Activated naive CD8-positive, alpha-beta T cell (primary cell): ENCODE results near the gene SLC38A8.

Experiments used
- H3K27ac Mint-ChIP-seq: one replicate; pipeline ENCODE4 v1.8.0; 2021; ENCODE audit warnings: mixed read lengths
- H3K27me3 Mint-ChIP-seq: one replicate; pipeline ENCODE4 v1.8.0; 2021; ENCODE audit warnings: mixed read lengths
- H3K36me3 Mint-ChIP-seq: one replicate; pipeline ENCODE4 v1.8.0; 2021; ENCODE audit warnings: mixed read lengths
- H3K4me1 Mint-ChIP-seq: one replicate; pipeline ENCODE4 v1.8.0; 2021; ENCODE audit warnings: low read depth, mixed read lengths
- H3K4me3 Mint-ChIP-seq: one replicate; pipeline ENCODE4 v1.8.0; 2021; ENCODE audit warnings: mild to moderate bottlenecking, mixed read lengths
- H3K9me3 Mint-ChIP-seq: one replicate; pipeline ENCODE4 v1.8.0; 2021; ENCODE audit warnings: low read depth, mixed read lengths

The SLC38A8 gene

DNA sequence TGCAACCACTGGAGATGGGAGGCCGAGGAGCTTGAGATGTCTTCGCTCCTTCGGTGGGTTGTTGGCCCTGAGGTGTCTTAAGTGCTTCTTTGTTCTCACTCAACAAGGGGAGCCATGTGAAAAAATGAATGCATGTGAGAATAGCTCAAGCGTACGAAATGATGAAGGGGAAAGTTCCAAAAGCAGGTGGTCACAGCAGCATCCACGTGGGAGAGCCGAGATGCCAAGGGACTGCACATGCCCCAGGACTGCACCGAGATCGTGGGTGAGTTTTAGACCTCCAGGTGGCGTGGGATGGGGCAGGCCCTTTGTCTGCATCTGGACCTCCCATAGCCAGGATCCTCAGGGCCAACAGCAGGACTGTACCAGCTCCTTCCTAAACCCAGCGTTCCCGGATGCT, 8.1 kb downstream of the SLC38A8 start:
- H3K9me3 Mint-ChIP-seq: peaks cover 3% of the 10 kb centered on the region
- peaks cover 5% of the 10 kb centered on the region for H3K27me3 Mint-ChIP-seq
- no peaks in the 10 kb centered on the region for H3K36me3 Mint-ChIP-seq
- H3K27ac Mint-ChIP-seq: no peak overlapping the region
- no peak overlapping the region for H3K4me3 Mint-ChIP-seq
- peaks cover 2% of the 10 kb centered on the region for H3K4me1 Mint-ChIP-seq

DNA sequence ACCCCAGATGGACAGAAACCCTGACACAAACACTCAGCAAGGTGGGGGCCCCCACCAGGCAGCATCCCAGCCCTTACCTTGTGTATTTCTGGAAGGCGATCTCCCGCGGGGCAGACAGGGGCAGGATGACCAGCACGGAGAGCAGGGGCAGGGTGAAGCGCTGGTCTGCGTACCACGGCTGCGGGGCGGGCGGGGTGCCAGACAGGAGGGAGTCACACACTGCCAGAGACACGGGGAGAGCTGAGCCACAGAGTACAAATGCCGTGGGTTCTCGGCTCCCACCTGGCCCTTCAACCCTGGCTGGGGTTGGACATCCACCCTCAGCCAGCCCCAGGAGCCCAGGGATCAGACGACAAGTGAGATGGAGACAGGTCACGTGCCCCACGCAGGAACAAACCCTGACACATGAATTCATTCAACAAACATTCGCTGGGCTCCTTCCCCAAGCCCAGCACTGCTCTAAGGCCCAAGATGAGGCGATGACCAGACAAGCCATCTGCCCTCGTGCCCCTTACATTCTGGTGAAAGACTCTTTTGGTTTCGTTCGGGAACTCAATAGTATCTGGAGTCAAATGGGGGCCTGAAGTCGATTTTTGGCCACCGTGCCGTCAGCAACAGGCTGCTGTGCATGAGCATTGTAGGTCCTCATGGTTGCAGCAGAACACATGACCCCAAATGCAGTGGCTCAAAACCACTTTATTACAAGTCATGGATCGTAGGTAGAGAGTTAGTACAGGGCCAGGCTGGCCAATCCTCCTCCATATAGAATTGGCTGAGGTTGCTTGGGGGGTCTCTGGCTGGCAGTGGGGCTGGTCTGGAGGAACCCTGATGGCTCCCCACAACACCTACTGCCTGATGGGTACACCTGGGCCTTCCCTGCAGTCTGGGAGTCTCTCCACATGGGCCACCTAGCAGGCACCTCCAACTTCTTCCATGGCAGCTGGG, 9.1 kb downstream of the SLC38A8 start:
- H3K4me3 Mint-ChIP-seq: no peak overlapping the region
- H3K36me3 Mint-ChIP-seq: no peaks in the 10 kb centered on the region
- H3K27me3 Mint-ChIP-seq: peaks cover 5% of the 10 kb centered on the region
- peaks cover 5% of the 10 kb centered on the region for H3K4me1 Mint-ChIP-seq
- peaks cover 3% of the 10 kb centered on the region for H3K9me3 Mint-ChIP-seq
- H3K27ac Mint-ChIP-seq: no peak overlapping the region

DNA sequence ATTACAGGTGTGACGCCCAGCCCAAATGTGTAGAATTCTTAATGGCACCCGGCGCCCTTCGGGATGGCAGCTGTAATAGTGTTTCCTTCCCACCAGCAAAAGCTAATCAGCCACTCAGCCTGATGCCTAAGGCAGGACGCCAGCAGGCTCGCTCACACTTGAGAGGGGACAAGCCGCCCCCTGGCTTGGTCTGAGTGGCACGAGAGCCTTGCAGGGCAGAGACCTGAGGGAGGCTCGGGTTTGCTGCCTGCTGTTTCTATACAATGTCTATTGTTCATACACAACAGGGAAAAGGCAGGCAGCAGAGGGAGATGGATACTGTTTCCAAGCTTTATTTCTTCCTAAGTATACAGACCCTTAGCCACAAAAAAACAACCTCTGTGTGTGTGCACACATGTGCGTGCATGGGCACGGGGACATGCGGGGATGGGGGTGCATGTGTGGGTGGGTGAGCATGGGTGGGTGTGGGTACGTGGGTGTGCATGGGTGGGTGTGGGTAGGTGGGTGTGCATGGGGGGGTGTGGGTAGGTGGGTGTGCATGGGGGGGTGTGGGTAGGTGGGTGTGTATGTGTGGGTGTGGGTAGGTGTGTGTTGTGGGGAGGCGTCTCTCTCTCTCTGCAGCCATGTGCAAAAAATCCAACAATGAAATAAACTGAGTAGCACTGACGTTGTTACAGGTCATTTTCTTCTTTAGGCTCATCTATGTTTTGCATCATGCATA, 10.0 kb downstream of the SLC38A8 start:
- Mint-ChIP-seq H3K36me3 (no peaks in the 10 kb centered on the region), H3K4me3 (no peak overlapping the region), H3K9me3 (peaks cover 3% of the 10 kb centered on the region), H3K4me1 (peaks cover 5% of the 10 kb centered on the region), H3K27me3 (peaks cover 10% of the 10 kb centered on the region), H3K27ac (no peak overlapping the region)

DNA sequence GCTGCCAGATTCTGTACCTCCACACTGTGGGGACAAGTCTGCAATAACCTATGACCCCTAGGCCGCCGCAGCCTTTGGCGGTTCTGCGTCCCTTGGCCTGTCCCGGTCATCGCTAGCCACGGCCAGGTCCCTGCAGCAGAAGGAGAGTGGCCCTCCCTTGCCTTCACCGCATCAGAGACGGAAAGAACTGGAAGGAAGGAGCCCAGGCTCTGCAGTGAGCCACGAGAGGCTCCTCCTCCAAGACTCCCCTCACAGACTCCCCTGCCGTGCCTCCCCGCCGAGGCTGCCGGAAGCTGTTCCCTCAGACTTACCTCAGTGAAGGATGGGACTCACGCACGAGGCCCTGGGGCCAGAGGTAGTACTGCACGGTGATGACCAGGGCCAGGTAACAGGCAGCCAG, 11.0 kb downstream of the SLC38A8 start:
- Mint-ChIP-seq H3K27me3 (peaks cover 14% of the 10 kb centered on the region), H3K4me1 (peaks cover 5% of the 10 kb centered on the region), H3K9me3 (peaks cover 3% of the 10 kb centered on the region), H3K36me3 (no peaks in the 10 kb centered on the region), H3K4me3 (no peak overlapping the region), H3K27ac (no peak overlapping the region)

DNA sequence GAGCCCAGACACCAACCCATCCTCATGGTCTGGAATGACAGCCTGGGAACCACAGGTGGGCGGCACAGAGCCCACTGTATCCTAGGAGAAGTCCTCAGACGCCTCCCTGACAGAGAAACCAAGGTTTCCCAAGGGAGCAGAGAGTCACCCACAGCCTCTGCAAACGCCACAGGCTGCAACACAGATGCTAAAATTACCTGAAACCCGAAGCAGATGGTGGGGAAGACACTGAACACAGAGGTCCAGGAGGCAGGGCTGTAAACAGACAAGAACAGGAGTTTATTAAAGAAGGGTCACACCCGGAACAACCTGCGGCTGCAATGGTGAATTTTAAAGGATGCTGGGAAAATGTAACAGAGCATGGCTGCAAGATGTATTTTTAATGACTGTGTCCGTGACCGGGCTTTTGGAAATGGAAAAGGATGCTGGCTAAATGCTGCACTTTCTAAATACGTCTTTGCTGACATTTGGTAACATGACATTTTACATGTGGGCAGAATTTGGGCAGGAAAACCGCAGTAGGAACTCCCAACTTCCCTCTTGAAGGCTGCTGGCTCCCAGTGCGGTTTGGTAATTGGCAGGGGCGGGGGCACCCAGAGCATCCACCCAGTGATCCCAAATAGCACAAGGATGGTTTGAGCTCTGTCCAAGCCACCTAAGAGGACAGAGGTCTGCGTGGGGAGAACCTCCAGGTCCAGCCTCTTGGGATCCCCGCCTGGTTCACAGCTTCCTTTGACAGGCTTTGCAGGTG, 13.1 kb downstream of the SLC38A8 start:
- no peak overlapping the region for H3K27ac Mint-ChIP-seq
- H3K4me3 Mint-ChIP-seq: no peak overlapping the region
- H3K36me3 Mint-ChIP-seq: no peaks in the 10 kb centered on the region
- H3K9me3 Mint-ChIP-seq: no peaks in the 10 kb centered on the region
- H3K4me1 Mint-ChIP-seq: peaks cover 5% of the 10 kb centered on the region
- peaks cover 16% of the 10 kb centered on the region for H3K27me3 Mint-ChIP-seq

DNA sequence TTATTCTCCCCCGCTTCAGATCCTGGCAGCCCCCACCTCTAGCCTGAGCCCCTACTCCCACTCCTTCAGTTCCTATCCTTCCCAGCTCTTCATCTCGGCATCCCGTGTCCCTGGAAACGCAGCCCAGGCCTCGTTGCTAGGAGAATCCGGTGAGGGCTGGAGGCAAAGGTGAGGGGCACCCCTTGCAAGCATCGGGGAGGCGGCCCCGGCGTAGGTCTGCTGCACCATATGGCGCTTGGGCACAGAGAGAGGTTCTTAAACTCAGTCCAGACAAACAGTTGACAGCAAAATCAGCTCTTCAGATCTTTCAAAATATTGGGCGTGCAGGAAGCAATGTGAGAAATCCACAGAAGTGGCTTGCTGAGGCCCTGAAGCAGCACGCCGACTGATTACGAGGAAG, 15.0 kb downstream of the SLC38A8 start:
- Mint-ChIP-seq H3K27me3 (peaks cover 20% of the 10 kb centered on the region), H3K36me3 (no peaks in the 10 kb centered on the region), H3K9me3 (no peaks in the 10 kb centered on the region), H3K4me1 (peaks cover 5% of the 10 kb centered on the region), H3K27ac (no peak overlapping the region), H3K4me3 (no peak overlapping the region)

DNA sequence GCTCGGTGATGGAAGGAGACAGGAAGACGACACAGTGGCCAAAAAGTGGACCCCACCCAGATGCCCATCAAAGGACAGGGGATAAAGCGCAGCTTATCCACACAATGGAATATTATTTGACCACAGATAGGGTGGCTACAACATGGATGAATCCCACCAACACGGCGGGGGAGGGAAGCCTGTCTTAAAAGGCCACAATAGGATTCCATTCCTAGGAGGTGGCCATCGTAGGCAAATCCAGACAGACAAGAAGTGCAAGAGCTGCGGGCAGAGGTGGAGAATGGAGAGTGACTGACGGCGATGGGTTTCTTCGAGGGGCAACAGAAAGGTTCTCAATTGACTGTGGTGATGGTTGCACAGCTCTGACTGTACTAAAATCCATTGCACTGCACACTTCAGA, 16.0 kb downstream of the SLC38A8 start:
- Mint-ChIP-seq H3K27ac (no peak overlapping the region), H3K4me3 (no peak overlapping the region), H3K4me1 (peaks cover 5% of the 10 kb centered on the region), H3K36me3 (peaks cover under 1% of the 10 kb centered on the region), H3K9me3 (peaks cover under 1% of the 10 kb centered on the region), H3K27me3 (peaks cover 20% of the 10 kb centered on the region)

DNA sequence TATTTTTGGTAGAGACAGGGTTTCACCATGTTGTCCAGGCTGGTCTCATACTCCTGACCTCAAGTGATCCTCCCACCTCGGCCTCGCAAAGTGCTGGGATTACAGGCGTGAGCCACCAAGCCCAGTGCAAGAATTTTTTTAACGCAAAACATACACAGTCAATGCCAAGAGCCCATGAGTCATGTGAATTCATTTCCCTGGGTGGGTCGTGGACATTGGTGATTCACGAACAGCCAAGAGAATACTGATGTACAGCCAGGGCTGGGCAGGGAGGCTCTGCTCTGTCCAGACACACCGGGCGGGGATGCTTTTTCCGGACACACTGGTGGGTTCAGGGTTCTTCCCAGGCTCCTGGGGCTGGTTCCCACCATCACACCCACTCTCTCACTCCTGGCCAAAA, 17.7 kb downstream of the SLC38A8 start:
- H3K4me3 Mint-ChIP-seq: no peak overlapping the region
- H3K27ac Mint-ChIP-seq: no peak overlapping the region
- H3K27me3 Mint-ChIP-seq: peaks cover 17% of the 10 kb centered on the region
- peaks cover 4% of the 10 kb centered on the region for H3K36me3 Mint-ChIP-seq
- H3K4me1 Mint-ChIP-seq: peaks cover 5% of the 10 kb centered on the region
- peaks cover 4% of the 10 kb centered on the region for H3K9me3 Mint-ChIP-seq

- Mint-ChIP-seq H3K9me3 (peaks cover 4% of the 10 kb centered on the region), H3K27me3 (peaks cover 14% of the 10 kb centered on the region), H3K27ac (no peak overlapping the region), H3K36me3 (peaks cover 4% of the 10 kb centered on the region), H3K4me3 (no peak overlapping the region), H3K4me1 (no peaks in the 10 kb centered on the region)
These were observed 20.0 kb downstream of the SLC38A8 start for GRCh38 chr16:84022644-84023043.

DNA sequence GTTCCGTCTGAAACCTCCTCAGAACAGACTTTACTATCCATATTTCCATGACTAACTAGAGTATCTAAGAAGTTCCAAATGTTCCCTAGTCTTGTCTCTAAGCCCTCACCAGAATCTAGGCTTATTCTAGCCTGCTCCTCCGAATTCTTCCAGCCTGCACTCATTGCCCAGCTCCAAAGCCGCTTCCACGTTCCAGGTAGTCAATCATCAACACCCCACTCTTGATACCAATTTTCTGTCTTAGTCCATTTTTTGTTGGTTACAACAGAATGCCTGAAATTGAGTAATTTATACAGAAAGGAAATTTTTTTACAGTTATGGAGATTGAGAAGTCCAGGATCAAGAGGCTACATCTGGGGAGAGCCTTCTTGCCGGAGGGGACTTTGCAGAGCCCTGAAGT, 21.1 kb downstream of the SLC38A8 start:
- Mint-ChIP-seq H3K36me3 (peaks cover 4% of the 10 kb centered on the region), H3K27ac (no peak overlapping the region), H3K27me3 (peaks cover 9% of the 10 kb centered on the region), H3K4me3 (no peak overlapping the region), H3K9me3 (peaks cover 4% of the 10 kb centered on the region), H3K4me1 (no peaks in the 10 kb centered on the region)

DNA sequence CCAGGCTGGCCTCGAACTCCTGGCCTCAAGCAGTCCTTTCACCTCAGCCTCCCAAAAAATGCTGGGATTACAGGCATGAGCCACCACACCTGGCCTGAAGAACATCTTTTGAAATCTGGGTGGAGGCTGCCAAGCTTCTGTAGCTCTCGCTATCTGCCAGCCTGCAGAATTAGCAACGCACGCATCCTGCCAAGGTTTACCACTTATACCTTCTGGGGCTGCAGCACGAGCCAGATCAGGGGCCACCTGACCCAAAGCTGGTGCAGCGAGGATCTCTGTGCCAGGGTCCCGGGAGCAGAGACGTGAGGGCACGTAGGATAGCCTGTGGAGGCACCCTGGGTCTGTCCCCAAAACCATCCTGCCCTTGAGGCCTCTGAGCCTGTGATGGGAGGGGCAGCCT, 22.2 kb downstream of the SLC38A8 start:
- H3K4me3 Mint-ChIP-seq: no peak overlapping the region
- H3K36me3 Mint-ChIP-seq: peaks cover 4% of the 10 kb centered on the region
- H3K4me1 Mint-ChIP-seq: no peaks in the 10 kb centered on the region
- H3K27me3 Mint-ChIP-seq: peaks cover 7% of the 10 kb centered on the region
- H3K27ac Mint-ChIP-seq: no peak overlapping the region
- H3K9me3 Mint-ChIP-seq: peaks cover 4% of the 10 kb centered on the region

- Mint-ChIP-seq H3K9me3 (peaks cover 4% of the 10 kb centered on the region), H3K36me3 (peaks cover 4% of the 10 kb centered on the region), H3K27ac (no peak overlapping the region), H3K27me3 (peaks cover 7% of the 10 kb centered on the region), H3K4me3 (no peak overlapping the region), H3K4me1 (peaks cover 3% of the 10 kb centered on the region)
These were observed 23.9 kb downstream of the SLC38A8 start for GRCh38 chr16:84018710-84019109.

GRCh38 chr16:84016477-84016876, 26.1 kb downstream of the SLC38A8 start:
- H3K27ac Mint-ChIP-seq: no peak overlapping the region
- H3K9me3 Mint-ChIP-seq: peaks cover 2% of the 10 kb centered on the region
- H3K36me3 Mint-ChIP-seq: peaks cover 2% of the 10 kb centered on the region
- peaks cover 3% of the 10 kb centered on the region for H3K27me3 Mint-ChIP-seq
- H3K4me1 Mint-ChIP-seq: peaks cover 3% of the 10 kb centered on the region
- no peak overlapping the region for H3K4me3 Mint-ChIP-seq

DNA sequence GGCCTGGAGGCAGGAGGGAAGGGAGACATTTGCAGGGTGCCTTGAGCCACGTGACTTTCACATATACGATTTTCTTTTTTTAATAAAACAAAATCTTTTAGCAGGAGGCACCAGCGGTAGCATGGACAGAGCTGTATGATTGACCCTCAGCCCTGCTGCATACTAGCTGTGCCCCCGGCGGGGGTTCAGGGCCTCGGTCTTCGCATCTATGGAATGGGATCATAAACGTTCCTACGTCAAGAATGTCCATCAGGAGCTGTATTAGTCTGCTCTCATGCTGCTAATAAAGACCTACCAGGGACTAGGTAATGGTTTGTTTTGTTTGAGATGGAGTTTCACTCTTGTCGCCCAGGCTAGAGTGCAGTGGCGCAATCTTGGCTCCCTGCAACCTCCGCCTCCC, 27.2 kb downstream of the SLC38A8 start:
- Mint-ChIP-seq H3K27ac (no peak overlapping the region), H3K4me3 (no peak overlapping the region), H3K27me3 (peaks cover 1% of the 10 kb centered on the region), H3K36me3 (no peaks in the 10 kb centered on the region), H3K4me1 (peaks cover 3% of the 10 kb centered on the region), H3K9me3 (no peaks in the 10 kb centered on the region)
